ENCODE data around the gene WDR37.
"Not testable (repeated sequence)": the region's sequence is repeated elsewhere in the genome, so short reads cannot be mapped to it uniquely, and the experiment has no call there.

Gene WDR37

DNA sequence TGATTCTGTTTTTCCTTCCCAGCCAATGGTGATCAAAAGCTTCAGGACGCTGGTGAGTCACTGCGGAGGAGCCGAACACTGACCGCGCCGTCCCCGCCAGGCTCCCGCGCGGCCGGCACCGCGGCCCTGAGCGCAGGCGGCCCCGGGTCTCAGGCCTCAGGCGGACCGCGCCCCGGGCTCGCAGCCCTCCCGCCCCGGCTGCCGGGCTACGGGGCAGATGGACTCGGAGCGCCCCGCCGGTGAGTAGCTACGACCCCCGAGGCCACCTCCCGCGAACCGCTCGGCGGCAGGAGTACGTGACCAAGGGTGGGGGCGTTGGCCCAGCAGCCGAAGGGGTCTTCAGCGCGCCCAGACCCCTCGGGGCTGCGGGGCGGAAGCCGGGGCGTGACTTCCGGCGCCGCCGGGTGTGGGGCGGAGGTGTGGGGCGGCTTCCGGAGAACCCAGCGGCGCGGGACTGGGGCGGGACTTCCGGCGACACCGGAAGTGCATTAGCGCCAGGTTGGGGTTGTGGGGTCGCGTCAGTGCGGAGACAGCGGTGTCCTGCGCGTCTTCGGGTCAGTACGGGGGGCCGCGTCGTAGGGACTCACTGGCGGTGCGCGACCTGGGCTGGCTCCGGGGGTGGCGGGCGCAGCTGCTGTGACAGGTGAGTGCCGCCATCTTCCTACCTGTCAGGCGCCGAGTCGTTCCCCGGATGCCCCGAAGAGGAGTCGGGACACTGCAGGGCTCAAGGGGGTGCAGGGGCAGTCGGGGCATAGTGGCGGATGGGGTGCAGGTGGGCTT lies at the start of gene WDR37:
Gene WDR37 (plus strand): TSS at position 60 of the 780 bp plus-strand sequence. CDS start 15,771 bp downstream, outside the sequence.
- peak; percentile 86 for DNase-seq

DNA sequence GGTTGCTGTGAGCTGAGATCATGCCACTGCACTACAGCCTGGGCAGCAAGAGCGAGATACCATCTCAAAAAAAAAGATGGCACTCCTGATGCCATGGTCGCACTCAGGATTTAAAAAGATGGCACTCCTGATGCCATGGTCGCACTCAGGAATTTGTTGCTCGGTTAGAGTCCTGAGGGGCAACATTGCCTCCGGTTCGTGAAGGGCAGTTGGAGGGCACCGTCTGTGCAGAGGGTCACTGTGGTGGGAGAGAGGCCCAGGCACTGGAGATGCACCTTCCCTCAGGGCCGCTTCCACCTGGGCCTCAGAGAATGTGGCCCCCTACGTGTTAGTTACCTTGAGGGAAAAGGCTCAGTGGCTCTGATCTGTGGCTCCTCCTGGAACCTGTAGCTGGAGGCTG lies 49.6 kb upstream of the WDR37 start:
- DNase-seq = no peak

DNA sequence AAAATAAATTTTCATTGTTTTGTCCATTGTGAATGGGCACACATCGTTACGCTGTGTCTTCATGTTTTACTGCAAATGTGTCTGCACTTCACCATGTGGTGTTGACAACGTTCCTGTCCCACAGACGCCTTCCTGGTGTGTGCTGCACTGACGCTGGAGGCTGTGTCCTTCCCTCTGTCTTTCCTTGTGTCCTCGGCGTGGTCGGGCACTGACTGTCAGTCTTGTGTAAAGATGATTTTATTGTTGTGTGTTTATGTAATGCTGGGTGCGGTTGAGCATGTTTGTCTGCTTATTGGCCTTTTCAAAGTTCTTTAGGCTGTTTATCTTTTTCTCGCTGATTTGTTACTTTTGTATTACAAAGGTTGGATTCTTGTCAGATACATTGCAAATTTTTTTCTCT lies 48.6 kb upstream of the WDR37 start:
- no peak for DNase-seq

DNA sequence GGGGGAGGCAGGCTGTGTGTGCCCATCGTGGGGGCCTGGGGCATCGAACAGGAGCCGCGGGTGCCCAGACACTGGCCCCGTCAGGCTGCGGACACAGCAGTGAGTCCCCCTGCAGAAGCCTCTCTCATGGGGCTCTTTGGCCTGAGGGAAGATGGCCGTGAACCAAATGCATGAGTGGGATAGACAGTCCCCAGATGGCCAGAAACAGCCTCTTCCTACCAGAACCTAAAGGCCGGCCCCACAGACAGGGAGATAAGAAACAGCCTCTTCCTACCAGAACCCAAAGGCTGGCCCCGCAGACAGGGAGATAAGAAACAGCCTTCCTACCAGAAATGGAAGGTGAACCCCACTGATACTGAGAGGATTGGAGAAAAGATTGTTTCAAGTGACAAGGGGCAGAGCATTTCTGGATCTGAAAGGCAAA lies 47.1 kb upstream of the WDR37 start:
- no peak for DNase-seq

DNA sequence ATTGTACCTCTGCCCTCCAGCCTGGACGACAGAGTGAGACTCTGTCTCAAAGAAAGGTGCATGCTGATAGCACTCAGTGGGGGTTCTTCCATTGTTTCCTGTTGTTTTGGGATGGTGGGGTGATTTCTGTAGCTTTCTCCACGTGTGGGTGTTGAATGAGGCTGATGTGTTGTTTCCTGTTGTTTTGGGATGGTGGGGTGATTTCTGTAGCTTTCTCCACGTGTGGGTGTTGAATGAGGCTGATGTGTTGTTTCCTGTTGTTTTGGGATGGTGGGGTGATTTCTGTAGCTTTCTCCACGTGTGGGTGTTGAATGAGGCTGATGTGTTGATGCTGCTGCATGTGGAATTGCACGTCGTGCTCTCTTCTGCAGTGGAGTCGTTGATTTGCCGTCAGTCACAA lies 46.2 kb upstream of the WDR37 start:
- DNase-seq = not testable (repeated sequence)

DNA sequence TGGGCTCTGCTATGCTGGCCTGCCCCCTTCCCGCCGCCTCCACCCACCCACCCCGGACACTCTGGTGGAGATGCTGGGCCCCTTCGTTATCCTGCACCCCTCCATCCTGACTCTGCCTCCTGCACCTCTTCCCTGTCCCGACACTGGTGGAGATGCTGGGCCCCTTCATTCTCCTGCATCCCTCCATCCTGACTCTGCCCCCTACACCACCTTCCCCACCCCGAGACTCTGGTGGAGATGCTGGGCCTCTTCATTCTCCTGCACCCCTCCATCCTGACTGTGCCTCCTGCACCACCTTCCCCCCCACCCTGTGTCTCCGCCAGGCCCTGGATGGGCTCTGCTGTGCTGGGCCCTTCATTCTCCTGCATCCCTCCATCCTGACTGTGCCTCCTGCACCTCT lies 45.5 kb upstream of the WDR37 start:
- no peak for DNase-seq

DNA sequence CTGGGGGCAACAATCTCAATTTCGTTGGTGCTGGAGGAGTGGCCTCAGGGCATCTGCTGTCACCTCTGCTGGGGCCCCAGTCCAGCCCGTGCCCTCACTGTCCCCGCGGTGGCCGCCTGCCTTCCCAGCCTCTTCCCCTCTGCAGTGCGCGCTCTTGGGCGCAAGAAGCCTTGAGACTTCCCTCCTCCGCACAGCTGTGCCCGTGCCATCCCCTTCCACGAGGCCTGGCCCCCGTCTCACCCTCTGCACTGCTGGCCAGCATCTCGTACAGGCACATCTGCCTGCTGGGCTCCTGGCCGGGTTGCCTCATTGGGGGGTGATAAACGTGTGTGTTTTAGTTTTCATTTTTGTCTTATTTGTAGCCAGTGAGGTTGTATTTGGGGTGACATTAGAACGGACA lies 44.5 kb upstream of the WDR37 start:
- no peak for DNase-seq

- DNase-seq = no peak
Observed at GRCh38 chr10:1015688-1016087, 40.5 kb upstream of the WDR37 start.

DNA sequence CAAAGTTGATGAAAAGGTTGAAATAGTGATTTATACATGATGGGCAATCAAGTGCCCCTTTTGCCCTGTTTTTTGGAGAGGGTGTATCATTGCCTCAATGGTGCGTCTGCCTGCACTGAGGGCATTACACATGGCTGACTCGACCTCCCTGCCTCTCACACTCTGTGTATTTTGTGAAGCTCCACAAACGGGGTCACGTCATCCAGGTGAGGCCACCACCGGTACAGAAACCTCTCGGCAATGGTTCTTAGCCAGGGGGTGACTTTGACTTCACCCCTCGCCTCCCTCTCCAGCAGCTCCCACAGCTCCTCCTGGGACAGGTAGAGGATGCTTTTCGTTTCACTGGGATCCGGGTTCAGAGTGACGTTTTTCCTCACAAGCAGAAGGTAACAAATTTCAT lies 36.8 kb upstream of the WDR37 start:
- no peak for DNase-seq

DNA sequence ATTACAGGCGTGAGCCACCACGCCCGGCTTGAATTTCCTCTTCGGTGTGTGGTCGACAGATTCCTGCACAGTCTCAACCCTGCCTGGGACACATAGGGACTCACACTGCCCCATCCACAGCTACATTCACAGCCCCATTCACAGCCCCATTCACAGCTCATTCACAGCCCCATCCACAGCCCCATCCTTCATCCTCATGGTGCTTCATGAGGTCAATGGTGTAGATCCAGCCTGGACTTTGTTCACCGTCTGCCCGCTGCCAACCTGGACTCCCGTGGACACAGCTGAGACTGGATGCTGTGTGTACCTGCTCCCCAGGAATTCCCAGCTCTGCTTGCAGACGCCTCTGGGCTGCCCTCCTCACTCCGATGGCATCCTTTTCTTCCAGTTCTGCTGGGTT lies 35.7 kb upstream of the WDR37 start:
- no peak for DNase-seq

DNA sequence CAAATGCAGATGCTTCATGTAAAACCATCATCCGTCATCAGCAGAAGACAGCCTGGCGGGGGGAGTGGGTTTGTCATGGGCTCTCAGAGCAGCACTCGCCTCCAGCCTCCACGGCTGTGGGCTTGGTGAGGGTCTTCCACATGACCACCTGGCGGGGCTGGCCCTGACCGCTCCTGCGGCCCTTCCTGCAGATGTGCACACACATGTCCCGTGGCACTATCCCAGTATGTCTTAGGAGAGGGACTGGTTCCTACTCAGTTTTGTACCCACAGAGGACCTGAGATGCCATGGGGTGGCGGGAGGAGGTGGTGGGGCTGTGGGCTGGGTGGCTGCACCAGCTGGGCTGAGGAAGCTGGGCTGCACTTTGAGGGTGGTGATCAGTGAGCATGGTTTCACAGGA lies 35.2 kb upstream of the WDR37 start:
- no peak for DNase-seq

- peak; percentile 14 for DNase-seq
Observed at GRCh38 chr10:1022413-1022812, 33.8 kb upstream of the WDR37 start.

- DNase-seq = no peak
Observed at GRCh38 chr10:1024103-1024502, 32.1 kb upstream of the WDR37 start.

GRCh38 chr10:1025683-1026082 lies 30.5 kb upstream of the WDR37 start, which contains the start of gene IDI2:
IDI2 (minus strand) TSS chr10:1025859; CDS start chr10:1024723, 1,136 bp downstream.
- no peak for DNase-seq

DNA sequence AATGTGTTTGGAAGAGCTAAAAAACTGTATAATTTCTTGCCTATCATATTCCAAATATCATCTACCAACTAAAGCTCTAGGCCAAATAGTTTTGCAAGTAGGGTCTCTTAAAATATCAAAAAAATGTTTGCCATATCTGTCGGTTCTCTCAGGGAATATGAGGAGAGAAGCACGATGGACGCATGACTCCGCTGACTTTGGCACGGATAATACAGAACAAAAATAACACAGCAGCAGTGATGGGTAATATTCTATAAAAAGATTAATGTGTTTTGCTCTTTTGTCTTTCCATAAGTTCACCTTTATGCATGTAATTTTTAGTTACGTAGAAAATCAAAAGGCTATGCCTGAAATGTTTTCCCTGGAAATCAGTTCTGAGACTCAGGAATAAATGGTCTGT lies 29.6 kb upstream of the WDR37 start:
- DNase-seq = no peak

DNA sequence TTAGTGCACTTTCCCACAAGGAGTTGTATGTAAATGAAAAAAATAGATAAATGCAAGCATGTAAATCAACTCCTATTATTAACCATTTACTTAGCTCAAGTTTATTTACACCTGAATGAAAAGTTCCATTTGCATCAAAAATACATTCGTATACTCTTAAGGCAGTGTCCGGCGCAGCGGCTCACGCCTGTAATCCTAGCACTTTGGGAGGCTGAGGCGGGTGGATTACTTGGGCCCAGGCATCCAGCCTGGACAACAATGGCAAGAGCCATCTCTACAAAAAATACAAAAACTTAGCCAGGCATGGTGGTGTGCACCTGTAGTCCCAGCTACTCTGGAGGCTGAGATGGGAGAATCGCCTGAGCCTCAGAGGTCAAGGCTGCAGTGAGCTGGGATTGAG lies 26.3 kb upstream of the WDR37 start:
- no peak for DNase-seq

DNA sequence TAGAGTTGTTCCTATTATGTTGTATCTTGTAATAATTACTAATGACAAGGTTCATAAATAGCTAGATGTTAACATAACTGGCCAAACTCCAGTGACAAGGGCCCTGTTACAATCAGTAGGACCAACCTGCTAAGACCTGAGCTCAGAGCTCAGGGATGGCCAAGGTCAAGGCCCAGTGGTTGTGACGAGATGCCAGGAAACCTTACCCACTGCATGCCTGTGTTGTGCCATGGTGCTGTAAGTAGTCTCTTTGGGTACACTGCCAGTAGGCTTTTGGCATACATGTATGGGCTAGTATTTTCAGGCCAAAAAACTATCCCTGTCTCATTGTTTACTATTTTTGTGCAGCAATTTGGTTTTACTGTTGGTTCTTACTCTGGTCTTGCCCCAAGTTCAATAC lies 22.6 kb upstream of the WDR37 start:
- no peak for DNase-seq

DNA sequence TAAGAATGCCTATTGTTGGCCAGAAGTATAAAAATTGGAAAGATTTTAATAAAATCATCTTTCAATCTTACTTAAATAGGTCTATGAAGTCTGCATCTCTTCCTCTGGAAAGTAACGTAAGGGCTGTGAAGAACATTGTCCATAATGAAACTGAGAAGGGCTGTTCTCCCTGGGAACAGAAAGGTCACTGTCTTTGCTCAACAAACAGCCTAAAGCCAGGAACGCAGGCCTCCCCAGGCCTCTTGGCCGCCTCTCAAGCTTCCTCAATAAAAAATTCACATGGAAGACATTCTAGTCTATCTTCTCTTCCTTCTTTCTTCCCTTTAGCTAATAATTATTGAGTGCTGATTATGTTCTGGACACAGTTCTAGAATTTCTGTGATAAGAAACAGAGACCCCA lies 21.4 kb upstream of the WDR37 start:
- DNase-seq = no peak

GRCh38 chr10:1035201-1035600 lies 21.0 kb upstream of the WDR37 start:
- no peak for DNase-seq

- no peak for DNase-seq
Observed at GRCh38 chr10:1036341-1036791, 19.8 kb upstream of the WDR37 start.

- no peak for DNase-seq
Observed at GRCh38 chr10:1037098-1037497, 19.1 kb upstream of the WDR37 start.

GRCh38 chr10:1038769-1039168 lies 17.4 kb upstream of the WDR37 start:
- not testable (repeated sequence) for DNase-seq

GRCh38 chr10:1040133-1040532 lies 16.1 kb upstream of the WDR37 start:
- DNase-seq = no peak

GRCh38 chr10:1041514-1041913 lies 14.7 kb upstream of the WDR37 start:
- no peak for DNase-seq

DNA sequence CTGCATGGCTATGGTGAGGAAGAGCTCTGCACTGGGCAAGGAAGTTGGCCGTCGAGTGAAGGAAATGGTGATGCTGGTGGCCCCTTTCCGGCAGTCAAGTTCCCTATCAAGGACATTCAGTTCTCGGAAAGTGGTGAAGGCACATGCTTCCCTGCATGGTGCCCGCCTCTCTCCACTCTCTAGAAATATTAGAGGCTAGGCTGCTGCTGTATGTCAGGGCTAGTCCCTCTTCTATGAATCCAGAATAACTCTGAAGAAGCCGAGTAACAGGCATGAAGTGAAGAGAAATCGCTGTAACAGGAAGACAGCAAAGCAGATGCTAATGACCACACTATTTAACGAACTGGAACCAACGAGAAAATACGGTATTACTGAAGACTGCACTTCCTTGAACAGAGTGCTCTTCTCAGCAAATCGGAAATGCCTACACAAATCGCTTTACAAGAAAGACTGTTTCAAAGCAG lies 12.6 kb upstream of the WDR37 start:
- DNase-seq = no peak

All from NCI-H82 (cell line).